Activated CD8-positive, alpha-beta T cell treated with anti-CD3 and anti-CD28 coated beads for 36 hours (primary cell): Measurements from ENCODE around the gene GSDMA. TPM values are rescaled to one million over a fixed set of nuclear protein-coding genes. Genes with fewer than 3 reads are reported as not detected.
"Not testable (repeated sequence)": the region's sequence is repeated elsewhere in the genome, so short reads cannot be mapped to it uniquely, and the experiment has no call there.

Experiments
- ATAC-seq: fragments of 200-7000 bp; cut with Tn5 transposase; one replicate; pipeline ENCODE4 v1.10.0; 2021; ENCODE audit warnings: mild to moderate bottlenecking, moderate library complexity
- CTCF ChIA-PET: fragments of 350-600 bp; sonication (Branson Sonifier 250); formaldehyde crosslinking; loops from one replicate; lab custom pipeline; 2021; ENCODE audit warnings: antibody characterized with exemption; lab: Charles Lee
- POLR2A ChIA-PET: fragments of 350-600 bp; sonication (Branson Sonifier 250); formaldehyde crosslinking; loops from one replicate; lab custom pipeline; 2021; ENCODE audit warnings: antibody characterized with exemption; lab: Charles Lee
- DNase-seq: peaks from one replicate; pipeline ENCODE4 v3.0.0-alpha.2; 2020
- H3K27ac Mint-ChIP-seq: one replicate; pipeline ENCODE4 v1.8.0; 2021; ENCODE audit warnings: mild to moderate bottlenecking, mixed read lengths
- H3K27me3 Mint-ChIP-seq: one replicate; pipeline ENCODE4 v1.8.0; 2021; ENCODE audit warnings: mixed read lengths
- H3K36me3 Mint-ChIP-seq: one replicate; pipeline ENCODE4 v1.8.0; 2021; ENCODE audit warnings: low read depth, mixed read lengths
- H3K4me1 Mint-ChIP-seq: one replicate; pipeline ENCODE4 v1.8.0; 2021; ENCODE audit warnings: low read depth, mixed read lengths
- H3K4me3 Mint-ChIP-seq: one replicate; pipeline ENCODE4 v1.8.0; 2021; ENCODE audit warnings: mild to moderate bottlenecking, moderate library complexity, mixed read lengths
- H3K9me3 Mint-ChIP-seq: one replicate; pipeline ENCODE4 v1.8.0; 2021; ENCODE audit warnings: mixed read lengths
- CTCF ChIP-seq: fragments of 200-600 bp; IDR thresholded peaks from one replicate; pipeline ENCODE4 v1.8.0; 2022; ENCODE audit warnings: antibody characterized with exemption, mild to moderate bottlenecking
- intact Hi-C: fragments of 100-400 bp; cut with micrococcal nuclease; formaldehyde crosslinking; loops from one replicate; pipeline ENCODE4 v1.10.0; 2022
- total RNA-seq, 2 experiments: library from RNA; stranded (reverse); gene quantifications; one replicate each; pipeline ENCODE4 v1.2.3, GENCODE V29; 2021

Gene GSDMA
- total RNA-seq, 2 experiments from 2014 or later: 1.3 to 1.6 TPM

GRCh38 chr17:40000161-40000560 is 37.4 kb downstream of the GSDMA start:
- intact Hi-C loops: no loop called here
- ATAC-seq: no peak
- POLR2A ChIA-PET: interaction anchor here (1.3 kb wide), 1 partner anchor 14 kb away, joined by 3 read pairs; no protein-coding TSS in a partner anchor
- H3K9me3 Mint-ChIP-seq: no peaks in the 10 kb centered on the region
- no peak overlapping the region for H3K4me3 Mint-ChIP-seq
- no peak for TF ChIP-seq CTCF
- peaks cover 6% of the 10 kb centered on the region for H3K4me1 Mint-ChIP-seq
- no peaks in the 10 kb centered on the region for H3K27me3 Mint-ChIP-seq
- H3K36me3 Mint-ChIP-seq: peaks cover 21% of the 10 kb centered on the region
- CTCF ChIA-PET: interaction anchor here (1.1 to 2.1 kb wide), 4 partner anchors 13 to 76 kb away, joined by 3 to 11 read pairs (median 4); partner anchors contain the start of gene PSMD3
- no peak for DNase-seq
- no peak overlapping the region for H3K27ac Mint-ChIP-seq

- H3K27ac Mint-ChIP-seq, H3K9me3 Mint-ChIP-seq, H3K4me3 Mint-ChIP-seq, POLR2A ChIA-PET, ATAC-seq, DNase-seq, H3K4me1 Mint-ChIP-seq, H3K27me3 Mint-ChIP-seq, intact Hi-C loops: not testable (repeated sequence)
- CTCF ChIA-PET: interaction anchor here (0.7 to 2.1 kb wide), 4 partner anchors 12 to 75 kb away, joined by 3 to 11 read pairs (median 4); no protein-coding TSS in a partner anchor
- peaks cover 11% of the 10 kb centered on the region for H3K36me3 Mint-ChIP-seq
These were observed 38.5 kb downstream of the GSDMA start for GRCh38 chr17:40001335-40001734.

GRCh38 chr17:40004072-40004471 is 41.3 kb downstream of the GSDMA start:
- Mint-ChIP-seq H3K36me3 (no peaks in the 10 kb centered on the region), H3K4me3 (no peak overlapping the region)

GRCh38 chr17:40004712-40005111 is 41.9 kb downstream of the GSDMA start:
- ChIA-PET POLR2A (no interaction called here), CTCF (interaction anchor here (0.7 to 2.0 kb wide), 6 partner anchors 8 to 71 kb away, joined by 3 to 7 read pairs (median 4); partner anchors contain the start of gene CSF3)
- no peaks in the 10 kb centered on the region for H3K4me1 Mint-ChIP-seq
- no peak for ATAC-seq
- no peak for TF ChIP-seq CTCF
- intact Hi-C loops: no loop called here
- H3K27me3 Mint-ChIP-seq: no peaks in the 10 kb centered on the region
- DNase-seq: no peak
- H3K9me3 Mint-ChIP-seq: no peaks in the 10 kb centered on the region
- no peak overlapping the region for H3K27ac Mint-ChIP-seq
- H3K36me3 Mint-ChIP-seq: no peaks in the 10 kb centered on the region
- no peak overlapping the region for H3K4me3 Mint-ChIP-seq

More at GRCh38 chr17:40004072-40004471, 41.3 kb downstream of the GSDMA start:
- Mint-ChIP-seq H3K27me3 (no peaks in the 10 kb centered on the region), H3K9me3 (no peaks in the 10 kb centered on the region), H3K27ac (no peak overlapping the region), H3K4me1 (peaks cover 4% of the 10 kb centered on the region)
- ChIA-PET CTCF (interaction anchor here (0.7 to 1.1 kb wide), 3 partner anchors 22 to 72 kb away, joined by 4 read pairs; no protein-coding TSS in a partner anchor), POLR2A (no interaction called here)
- TF ChIP-seq CTCF: no peak
- ATAC-seq (no peak), DNase-seq (no peak)
- intact Hi-C loops: no loop called here

GRCh38 chr17:40005520-40005919 is 42.7 kb downstream of the GSDMA start:
- ChIA-PET CTCF (interaction anchor here (0.9 to 2.0 kb wide), 5 partner anchors 8 to 70 kb away, joined by 3 to 7 read pairs (median 4); partner anchors contain the start of gene CSF3), POLR2A (interaction anchor here (0.6 kb wide), 1 partner anchor 11 kb away, joined by 3 read pairs; no protein-coding TSS in a partner anchor)
- intact Hi-C loops: no loop called here
- no peak for TF ChIP-seq CTCF
- DNase-seq: no peak
- H3K4me3 Mint-ChIP-seq: no peak overlapping the region
- no peak for ATAC-seq
- H3K27ac Mint-ChIP-seq: no peak overlapping the region
- no peaks in the 10 kb centered on the region for H3K9me3 Mint-ChIP-seq
- no peaks in the 10 kb centered on the region for H3K36me3 Mint-ChIP-seq
- no peaks in the 10 kb centered on the region for H3K27me3 Mint-ChIP-seq
- H3K4me1 Mint-ChIP-seq: peaks cover 6% of the 10 kb centered on the region

- ChIA-PET POLR2A (interaction anchor here (1.8 kb wide), 1 partner anchor 13 kb away, joined by 5 read pairs; no protein-coding TSS in a partner anchor), CTCF (interaction anchor here (1.2 to 6.9 kb wide), 7 partner anchors 15 to 389 kb away, joined by 3 to 79 read pairs (median 27); no protein-coding TSS in a partner anchor)
- H3K27me3 Mint-ChIP-seq, H3K9me3 Mint-ChIP-seq, DNase-seq, H3K4me3 Mint-ChIP-seq, H3K27ac Mint-ChIP-seq, ATAC-seq, H3K4me1 Mint-ChIP-seq, intact Hi-C loops, H3K36me3 Mint-ChIP-seq: not testable (repeated sequence)
These were observed 48.2 kb downstream of the GSDMA start for GRCh38 chr17:40010946-40011500.

- H3K27me3 Mint-ChIP-seq, DNase-seq, H3K4me3 Mint-ChIP-seq, ATAC-seq, H3K36me3 Mint-ChIP-seq, H3K4me1 Mint-ChIP-seq, H3K27ac Mint-ChIP-seq, H3K9me3 Mint-ChIP-seq, intact Hi-C loops: not testable (repeated sequence)
- ChIA-PET CTCF (interaction anchor here (0.8 to 6.9 kb wide), 6 partner anchors 12 to 99 kb away, joined by 3 to 79 read pairs (median 30); partner anchors contain the start of gene PSMD3), POLR2A (interaction anchor here (1.5 to 1.8 kb wide), 2 partner anchors 14 to 16 kb away, joined by 3 to 5 read pairs; no protein-coding TSS in a partner anchor)
These were observed 49.3 kb downstream of the GSDMA start for GRCh38 chr17:40012017-40012647.
